ENCODE data around the gene SVOP. TPM values are rescaled to one million over a fixed set of nuclear protein-coding genes. Genes with fewer than 3 reads are reported as not detected.

SVOP gene
- total and polyA plus RNA-seq, 4 donors: 0.10 TPM; not detected in 3

- Histone ChIP-seq H3K4me1 (ENCODE audit: control insufficient read depth in 4 of 4, insufficient read depth in 4 of 4, low read length in 3 of 4) (no peaks in the 10 kb centered on the region), H3K27ac (ENCODE audit: low read depth in 1 of 2, low read length in 2 of 2) (no peak overlapping the region), H3K27me3 (ENCODE audit: control insufficient read depth in 4 of 4, insufficient read depth in 4 of 4, low read length in 3 of 4) (no peaks in the 10 kb centered on the region), H3K9ac (ENCODE audit: low read depth in 1 of 2, low read length in 2 of 2) (no peak overlapping the region), H3K36me3 (ENCODE audit: control insufficient read depth in 4 of 4, insufficient read depth in 3 of 4, low read depth in 1 of 4, low read length in 3 of 4) (no peaks in the 10 kb centered on the region), H3K4me3 (ENCODE audit: low read depth in 1 of 3, low read length in 3 of 3) (no peak overlapping the region), H3K9me3 (ENCODE audit: control insufficient read depth in 4 of 4, low read length in 3 of 4) (peaks cover 0 to 3% (median 1%) of the 10 kb centered on the region in 4 donors)
- WGBS: 0% methylated on average over 1 of the region's 1 CpG
- TF ChIP-seq GABPA (IDR thresholded peaks at IDR 0.05 in 1 of 2, conservative IDR thresholded peaks at IDR 0.05 in 1 of 2) (no peak), TAF1 (conservative IDR thresholded peaks at IDR 0.05) (no peak), EGR1 (IDR thresholded peaks at IDR 0.05; ENCODE audit: low read depth in 2 of 2) (no peak), JUND (IDR thresholded peaks at IDR 0.05) (no peak), FOXA2 (IDR thresholded peaks at IDR 0.05) (no peak), REST (IDR thresholded peaks at IDR 0.05) (no peak), HNF4A (conservative IDR thresholded peaks at IDR 0.05) (no peak), HNF4G (IDR thresholded peaks at IDR 0.05) (no peak), RXRA (IDR thresholded peaks at IDR 0.05) (no peak), CTCF (IDR thresholded peaks at IDR 0.05; ENCODE audit: low read depth, low read length, missing input control) (no peak), MAX (IDR thresholded peaks at IDR 0.05) (no peak), SP1 (IDR thresholded peaks at IDR 0.05) (no peak), YY1 (IDR thresholded peaks at IDR 0.05) (no peak)
- no peak for DNase-seq (ENCODE audit: low spot score)
Measured at GRCh38 chr12:109036975-109037374, 16.1 kb upstream of the SVOP start.

- no peak overlapping the region for H3K9ac ChIP-seq (ENCODE audit: low read depth in 1 of 2, low read length in 2 of 2)
- H3K4me3 ChIP-seq (ENCODE audit: low read depth in 1 of 3, low read length in 3 of 3): no peak overlapping the region
- no peaks in the 10 kb centered on the region for H3K36me3 ChIP-seq (ENCODE audit: control insufficient read depth in 4 of 4, insufficient read depth in 3 of 4, low read depth in 1 of 4, low read length in 3 of 4)
- WGBS: 60% methylated on average over 7 of the region's 7 CpGs
- H3K4me1 ChIP-seq (ENCODE audit: control insufficient read depth in 4 of 4, insufficient read depth in 4 of 4, low read length in 3 of 4): no peaks in the 10 kb centered on the region
- H3K9me3 ChIP-seq (ENCODE audit: control insufficient read depth in 4 of 4, low read length in 3 of 4): no peaks in the 10 kb centered on the region
- no peak overlapping the region for H3K27ac ChIP-seq (ENCODE audit: low read depth in 1 of 2, low read length in 2 of 2)
- no peaks in the 10 kb centered on the region for H3K27me3 ChIP-seq (ENCODE audit: control insufficient read depth in 4 of 4, insufficient read depth in 4 of 4, low read length in 3 of 4)
- DNase-seq (ENCODE audit: low spot score): no peak
- TF ChIP-seq ZBTB33 (IDR thresholded peaks at IDR 0.05) (no peak), EGR1 (IDR thresholded peaks at IDR 0.05; ENCODE audit: low read depth in 2 of 2) (no peak), FOXA1 (IDR thresholded peaks at IDR 0.05) (no peak), YY1 (IDR thresholded peaks at IDR 0.05) (no peak), REST (IDR thresholded peaks at IDR 0.05) (no peak), RXRA (IDR thresholded peaks at IDR 0.05) (no peak), ATF3 (IDR thresholded peaks at IDR 0.05) (no peak), FOXA2 (IDR thresholded peaks at IDR 0.05) (no peak), MAX (IDR thresholded peaks at IDR 0.05) (no peak)
Measured at GRCh38 chr12:109033239-109034196, 12.7 kb upstream of the SVOP start.
